DOHH2 (cell line): ENCODE data around the gene PLA2G10.
"Not testable (repeated sequence)": the region's sequence is repeated elsewhere in the genome, so short reads cannot be mapped to it uniquely, and the experiment has no call there.

Experiments used
- H3F3A ChIP-seq: fragments of 200-600 bp; sonication (generic), shearing (Covaris generic); 2 replicates; pipeline ENCODE4 v1.6.0; 2016; ENCODE audit warnings: antibody characterized with exemption, mild to moderate bottlenecking; ENCODE audit not compliant: control insufficient read depth, insufficient read depth
- H3K27ac ChIP-seq: fragments of 200-600 bp; sonication (generic); 2 replicates; pipeline ENCODE4 v1.5.1; 2014; ENCODE audit warnings: low read depth, mild to moderate bottlenecking, low read length, moderate library complexity
- H3K27me3 ChIP-seq: fragments of 200-600 bp; sonication (generic); 2 replicates; pipeline ENCODE4 v1.6.1; 2014; ENCODE audit warnings: mild to moderate bottlenecking, low read length, mixed read lengths; ENCODE audit not compliant: control insufficient read depth
- H3K36me3 ChIP-seq: fragments of 200-600 bp; sonication (generic); 2 replicates; pipeline ENCODE4 v1.6.1; 2014; ENCODE audit warnings: mild to moderate bottlenecking, low read length, moderate library complexity, mixed read lengths; ENCODE audit not compliant: control insufficient read depth
- H3K4me1 ChIP-seq: fragments of 200-600 bp; sonication (generic); 2 replicates; pipeline ENCODE4 v1.6.1; 2014; ENCODE audit warnings: mild to moderate bottlenecking, low read length, mixed read lengths; ENCODE audit not compliant: control insufficient read depth
- H3K4me2 ChIP-seq: fragments of 200-600 bp; sonication (generic); 2 replicates; pipeline ENCODE4 v1.6.0; 2014; ENCODE audit warnings: mild to moderate bottlenecking, low read length, moderate library complexity
- H3K4me3 ChIP-seq: fragments of 200-600 bp; sonication (generic); 2 replicates; pipeline ENCODE4 v1.5.1; 2014; ENCODE audit warnings: mild to moderate bottlenecking, low read length, mixed read lengths
- H3K79me2 ChIP-seq: fragments of 200-600 bp; sonication (generic); 2 replicates; pipeline ENCODE4 v1.6.1; 2014; ENCODE audit warnings: mild to moderate bottlenecking, low read length, mixed read lengths; ENCODE audit not compliant: control insufficient read depth
- H3K9me2 ChIP-seq: fragments of 200-600 bp; sonication (generic); replicated peaks from 2 replicates; pipeline ENCODE4 v1.6.1; 2014; ENCODE audit warnings: mild to moderate bottlenecking, low read length, mixed read lengths; ENCODE audit not compliant: control insufficient read depth
- H3K9me3 ChIP-seq: fragments of 200-600 bp; sonication (generic); 2 replicates; pipeline ENCODE4 v1.6.1; 2014; ENCODE audit warnings: antibody characterized with exemption, low read length, mixed read lengths; ENCODE audit not compliant: control insufficient read depth, insufficient read depth
- H4K20me1 ChIP-seq: fragments of 200-600 bp; sonication (generic); 2 replicates; pipeline ENCODE4 v1.6.0; 2014; ENCODE audit warnings: low read depth, mild to moderate bottlenecking, antibody characterized with exemption, low read length, moderate library complexity; ENCODE audit not compliant: control insufficient read depth, insufficient read depth
- CTCF ChIP-seq: fragments of 200-600 bp; sonication (generic); IDR thresholded peaks from one replicate; pipeline ENCODE4 v1.5.1; 2014; ENCODE audit warnings: antibody characterized with exemption, mild to moderate bottlenecking, low read depth, low read length; ENCODE audit not compliant: poor library complexity, severe bottlenecking
- EZH2phosphoT487 ChIP-seq: fragments of 200-600 bp; sonication (generic); IDR thresholded peaks from 2 replicates; pipeline ENCODE4 v1.6.1; 2017; ENCODE audit warnings: borderline replicate concordance, mild to moderate bottlenecking, antibody characterized with exemption, low read length, moderate library complexity, mixed read lengths

PLA2G10 gene

GRCh38 chr16:14701859-14702258 lies 7.8 kb upstream of the PLA2G10 start:
- H3K4me1 ChIP-seq, H3F3A ChIP-seq, H3K27ac ChIP-seq, H3K9me2 ChIP-seq, H3K4me3 ChIP-seq, H3K36me3 ChIP-seq, H3K27me3 ChIP-seq, H3K79me2 ChIP-seq, H4K20me1 ChIP-seq, H3K9me3 ChIP-seq, H3K4me2 ChIP-seq: not testable (repeated sequence)

- H3F3A ChIP-seq, H4K20me1 ChIP-seq, H3K9me3 ChIP-seq, H3K79me2 ChIP-seq, H3K27ac ChIP-seq, H3K36me3 ChIP-seq, H3K9me2 ChIP-seq, H3K27me3 ChIP-seq, H3K4me3 ChIP-seq, H3K4me1 ChIP-seq, H3K4me2 ChIP-seq: not testable (repeated sequence)
These were observed 8.0 kb downstream of the PLA2G10 start for GRCh38 chr16:14685870-14686793.

- Histone ChIP-seq H3K79me2 (no peaks in the 10 kb centered on the region), H3K27me3 (no peaks in the 10 kb centered on the region), H3K27ac (no peak overlapping the region), H3K9me2 (no peaks in the 10 kb centered on the region), H4K20me1 (no peaks in the 10 kb centered on the region), H3K4me1 (peaks cover 13% of the 10 kb centered on the region), H3K4me2 (no peak overlapping the region), H3K36me3 (no peaks in the 10 kb centered on the region), H3K9me3 (no peaks in the 10 kb centered on the region), H3K4me3 (no peak overlapping the region), H3F3A (no peaks in the 10 kb centered on the region)
- TF ChIP-seq CTCF (no peak), EZH2phosphoT487 (no peak)
These were observed 12.0 kb downstream of the PLA2G10 start for GRCh38 chr16:14682121-14682520.

- no peak overlapping the region for H3K27ac ChIP-seq
- TF ChIP-seq CTCF (no peak), EZH2phosphoT487 (no peak)
- H3K9me2 ChIP-seq, result no peaks in the 10 kb centered on the region
- H3K4me3 ChIP-seq, result no peak overlapping the region
- no peaks in the 10 kb centered on the region for H3K9me3 ChIP-seq
- no peaks in the 10 kb centered on the region for H3K27me3 ChIP-seq
- no peaks in the 10 kb centered on the region for H3K79me2 ChIP-seq
- H3F3A ChIP-seq, result no peaks in the 10 kb centered on the region
- H4K20me1 ChIP-seq, result no peaks in the 10 kb centered on the region
- no peak overlapping the region for H3K4me2 ChIP-seq
- peaks cover 13% of the 10 kb centered on the region for H3K4me1 ChIP-seq
- H3K36me3 ChIP-seq, result no peaks in the 10 kb centered on the region
These were observed 13.0 kb downstream of the PLA2G10 start for GRCh38 chr16:14681115-14681514.

- H3K36me3 ChIP-seq, H3K27me3 ChIP-seq, H3K27ac ChIP-seq, H3K4me2 ChIP-seq, H3K79me2 ChIP-seq, H4K20me1 ChIP-seq, H3K9me3 ChIP-seq, H3K4me3 ChIP-seq, H3F3A ChIP-seq, H3K9me2 ChIP-seq: not testable (repeated sequence)
- H3K4me1 ChIP-seq, result peaks cover 13% of the 10 kb centered on the region
These were observed 13.7 kb downstream of the PLA2G10 start for GRCh38 chr16:14680396-14680795.
